ENCODE measurements around the gene PTGER3. TPM values are rescaled to one million over a fixed set of nuclear protein-coding genes. Genes with fewer than 3 reads are reported as not detected.
"Not testable (repeated sequence)": the region's sequence is repeated elsewhere in the genome, so short reads cannot be mapped to it uniquely, and the experiment has no call there.

Gene PTGER3
- total RNA-seq, 1 donor from 2014 or later = 0.54 TPM

GRCh38 chr1:70992521-70992920 is 55.1 kb downstream of the PTGER3 start:
- Mint-ChIP-seq H3K4me3 (no peak overlapping the region), H3K9me3 (no peaks in the 10 kb centered on the region), H3K27ac (no peak overlapping the region), H3K36me3 (no peaks in the 10 kb centered on the region), H3K4me1 (no peaks in the 10 kb centered on the region), H3K27me3 (ENCODE audit: low read depth) (peaks cover 18% of the 10 kb centered on the region)
- TF ChIP-seq, protein P1, sequence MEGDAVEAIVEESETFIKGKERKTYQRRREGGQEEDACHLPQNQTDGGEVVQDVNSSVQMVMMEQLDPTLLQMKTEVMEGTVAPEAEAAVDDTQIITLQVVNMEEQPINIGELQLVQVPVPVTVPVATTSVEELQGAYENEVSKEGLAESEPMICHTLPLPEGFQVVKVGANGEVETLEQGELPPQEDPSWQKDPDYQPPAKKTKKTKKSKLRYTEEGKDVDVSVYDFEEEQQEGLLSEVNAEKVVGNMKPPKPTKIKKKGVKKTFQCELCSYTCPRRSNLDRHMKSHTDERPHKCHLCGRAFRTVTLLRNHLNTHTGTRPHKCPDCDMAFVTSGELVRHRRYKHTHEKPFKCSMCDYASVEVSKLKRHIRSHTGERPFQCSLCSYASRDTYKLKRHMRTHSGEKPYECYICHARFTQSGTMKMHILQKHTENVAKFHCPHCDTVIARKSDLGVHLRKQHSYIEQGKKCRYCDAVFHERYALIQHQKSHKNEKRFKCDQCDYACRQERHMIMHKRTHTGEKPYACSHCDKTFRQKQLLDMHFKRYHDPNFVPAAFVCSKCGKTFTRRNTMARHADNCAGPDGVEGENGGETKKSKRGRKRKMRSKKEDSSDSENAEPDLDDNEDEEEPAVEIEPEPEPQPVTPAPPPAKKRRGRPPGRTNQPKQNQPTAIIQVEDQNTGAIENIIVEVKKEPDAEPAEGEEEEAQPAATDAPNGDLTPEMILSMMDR (IDR thresholded peaks at IDR 0.05; ENCODE audit: unreplicated experiment) = no peak
- no peak for DNase-seq (ENCODE audit: low spot score in 2 of 2, unreplicated experiment in 2 of 2)

DNA sequence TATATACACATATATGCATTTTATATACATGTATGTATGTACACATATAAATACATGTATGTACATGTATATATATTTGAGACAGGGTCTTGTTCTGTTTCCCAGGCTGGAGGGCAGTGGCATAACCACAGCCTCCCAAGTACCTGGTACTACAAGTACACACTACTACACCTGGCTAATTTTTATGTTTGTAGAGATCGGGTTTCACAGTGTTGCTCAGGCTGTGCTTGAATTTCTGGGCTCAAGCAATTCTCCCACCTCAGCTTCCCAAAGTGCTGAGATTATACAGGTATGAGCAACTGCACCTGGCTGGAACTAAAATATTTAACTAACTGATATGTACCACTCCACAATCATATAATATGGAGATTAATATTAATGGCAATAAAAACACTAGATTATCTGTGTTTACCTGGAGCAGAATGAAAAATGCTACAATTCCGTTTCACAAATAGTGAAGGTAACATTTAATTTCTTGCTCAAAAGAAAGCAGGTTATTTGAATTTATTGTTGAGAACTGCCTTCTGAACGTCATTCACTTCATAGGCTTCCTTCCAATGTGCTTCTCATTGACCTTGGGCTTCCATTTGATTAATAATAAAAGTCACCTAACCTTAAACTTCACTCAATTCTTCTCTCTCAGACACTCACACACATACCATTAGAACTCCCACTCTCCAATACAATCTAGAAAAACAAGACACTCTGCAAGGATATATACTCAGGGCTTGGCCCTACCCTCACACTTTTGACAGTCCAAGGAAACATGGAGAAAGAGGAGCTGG is 57.0 kb downstream of the PTGER3 start:
- H3K4me1 Mint-ChIP-seq = no peaks in the 10 kb centered on the region
- no peak overlapping the region for H3K4me3 Mint-ChIP-seq
- no peak for DNase-seq (ENCODE audit: low spot score in 2 of 2, unreplicated experiment in 2 of 2)
- H3K27me3 Mint-ChIP-seq (ENCODE audit: low read depth) = peaks cover 18% of the 10 kb centered on the region
- no peaks in the 10 kb centered on the region for H3K9me3 Mint-ChIP-seq
- TF ChIP-seq, protein P1 (IDR thresholded peaks at IDR 0.05; ENCODE audit: unreplicated experiment) = no peak
- no peaks in the 10 kb centered on the region for H3K36me3 Mint-ChIP-seq
- no peak overlapping the region for H3K27ac Mint-ChIP-seq

GRCh38 chr1:70987497-70987896 is 60.1 kb downstream of the PTGER3 start:
- no peak overlapping the region for H3K4me3 Mint-ChIP-seq
- no peak overlapping the region for H3K27ac Mint-ChIP-seq
- H3K9me3 Mint-ChIP-seq = no peaks in the 10 kb centered on the region
- no peaks in the 10 kb centered on the region for H3K4me1 Mint-ChIP-seq
- TF ChIP-seq, protein P1 (IDR thresholded peaks at IDR 0.05; ENCODE audit: unreplicated experiment) = no peak
- peaks cover 14% of the 10 kb centered on the region for H3K27me3 Mint-ChIP-seq (ENCODE audit: low read depth)
- DNase-seq (ENCODE audit: low spot score in 2 of 2, unreplicated experiment in 2 of 2) = no peak
- H3K36me3 Mint-ChIP-seq = no peaks in the 10 kb centered on the region

GRCh38 chr1:70985776-70986225 is 61.8 kb downstream of the PTGER3 start:
- H3K27ac Mint-ChIP-seq; H3K4me1 Mint-ChIP-seq; H3K4me3 Mint-ChIP-seq; DNase-seq (ENCODE audit: low spot score in 2 of 2, unreplicated experiment in 2 of 2); H3K36me3 Mint-ChIP-seq; H3K9me3 Mint-ChIP-seq: not testable (repeated sequence)
- peaks cover 12% of the 10 kb centered on the region for H3K27me3 Mint-ChIP-seq (ENCODE audit: low read depth)

GRCh38 chr1:70985278-70985677 is 62.3 kb downstream of the PTGER3 start:
- not testable (repeated sequence) for H3K9me3 Mint-ChIP-seq; H3K4me3 Mint-ChIP-seq; H3K27ac Mint-ChIP-seq; H3K4me1 Mint-ChIP-seq; H3K36me3 Mint-ChIP-seq; DNase-seq (ENCODE audit: low spot score in 2 of 2, unreplicated experiment in 2 of 2)
- peaks cover 12% of the 10 kb centered on the region for H3K27me3 Mint-ChIP-seq (ENCODE audit: low read depth)

GRCh38 chr1:70980361-70980760 is 67.3 kb downstream of the PTGER3 start:
- Mint-ChIP-seq H3K4me3 (no peak overlapping the region), H3K9me3 (no peaks in the 10 kb centered on the region), H3K27me3 (ENCODE audit: low read depth) (peaks cover 12% of the 10 kb centered on the region), H3K27ac (no peak overlapping the region), H3K36me3 (no peaks in the 10 kb centered on the region), H3K4me1 (no peaks in the 10 kb centered on the region)
- TF ChIP-seq, protein P1 (IDR thresholded peaks at IDR 0.05; ENCODE audit: unreplicated experiment) = no peak
- no peak for DNase-seq (ENCODE audit: low spot score in 2 of 2, unreplicated experiment in 2 of 2)

Data from mesothelial cell of epicardium (in vitro differentiated cells).